Measurements from ENCODE around the gene PGA3. TPM values are rescaled to one million over a fixed set of nuclear protein-coding genes. Genes with fewer than 3 reads are reported as not detected.

The PGA3 gene
- total RNA-seq, 2 donors from 2014 or later = not detected

- H3K4me3 Mint-ChIP-seq = peak overlapping the region; percentile 72
- WGBS, 2 experiments (ENCODE audit: insufficient coverage in 1 of 2, insufficient read length in 1 of 2) = 91 to 93% methylated on average over 5 to 7 of the region's 8 CpGs
These were observed 41.0 kb upstream of the PGA3 start for GRCh38 chr11:61162092-61162941.

GRCh38 chr11:61163021-61163420 is 40.3 kb upstream of the PGA3 start:
- Mint-ChIP-seq H3K27ac (no peak overlapping the region), H3K36me3 (ENCODE audit: low read depth) (no peaks in the 10 kb centered on the region), H3K4me3 (no peak overlapping the region), H3K27me3 (ENCODE audit: insufficient read depth) (no peaks in the 10 kb centered on the region), H3K4me1 (peaks cover 45% of the 10 kb centered on the region), H3K9me3 (peaks cover 8% of the 10 kb centered on the region)
- 94 to 97% methylated on average over 4 of the region's 4 CpGs for WGBS, 2 experiments (ENCODE audit: insufficient coverage in 1 of 2, insufficient read length in 1 of 2)
- Histone ChIP-seq H3K4me3 (ENCODE audit: low read length) (no peak overlapping the region), H3K4me1 (ENCODE audit: control insufficient read depth, insufficient read depth, low read length) (peaks cover 2% of the 10 kb centered on the region), H3K27ac (ENCODE audit: low read depth, low read length) (no peak overlapping the region), H3K36me3 (ENCODE audit: control insufficient read depth, insufficient read depth, low read length) (no peaks in the 10 kb centered on the region), H3K9ac (ENCODE audit: extremely low read depth, low read length, poor library complexity, severe bottlenecking) (no peak overlapping the region), H3K27me3 (ENCODE audit: control insufficient read depth, insufficient read depth, low read length, poor library complexity, severe bottlenecking) (no peaks in the 10 kb centered on the region), H3K9me3 (ENCODE audit: control insufficient read depth, low read length) (no peaks in the 10 kb centered on the region)
- no peak for DNase-seq
- TF ChIP-seq CTCF (conservative IDR thresholded peaks at IDR 0.05) = no peak

More at GRCh38 chr11:61162092-61162941, 41.0 kb upstream of the PGA3 start:
- Mint-ChIP-seq H3K27me3 (ENCODE audit: insufficient read depth) (no peaks in the 10 kb centered on the region), H3K36me3 (ENCODE audit: low read depth) (peaks cover 4% of the 10 kb centered on the region), H3K27ac (peak overlapping the region; percentile 91), H3K9me3 (peaks cover 2% of the 10 kb centered on the region), H3K4me1 (peaks cover 52% of the 10 kb centered on the region)
- H3K27me3 ChIP-seq (ENCODE audit: control insufficient read depth, insufficient read depth, low read length, poor library complexity, severe bottlenecking) = no peaks in the 10 kb centered on the region
- H3K36me3 ChIP-seq (ENCODE audit: control insufficient read depth, insufficient read depth, low read length) = peaks cover 2% of the 10 kb centered on the region
- peaks cover 2% of the 10 kb centered on the region for H3K4me1 ChIP-seq (ENCODE audit: control insufficient read depth, insufficient read depth, low read length)
- peak overlapping the region; percentile 54 for H3K9ac ChIP-seq (ENCODE audit: extremely low read depth, low read length, poor library complexity, severe bottlenecking)
- DNase-seq = peak; percentile 76
- no peaks in the 10 kb centered on the region for H3K9me3 ChIP-seq (ENCODE audit: control insufficient read depth, low read length)
- peak overlapping the region; percentile 91 for H3K4me3 ChIP-seq (ENCODE audit: low read length)
- peak overlapping the region; percentile 83 for H3K27ac ChIP-seq (ENCODE audit: low read depth, low read length)
- no peak for TF ChIP-seq CTCF (conservative IDR thresholded peaks at IDR 0.05)

- H3K27ac Mint-ChIP-seq = peak overlapping the region; percentile 32
- no peak for DNase-seq
These were observed 39.4 kb upstream of the PGA3 start for GRCh38 chr11:61163714-61164605.

More at GRCh38 chr11:61163714-61164605, 39.4 kb upstream of the PGA3 start:
- no peak for TF ChIP-seq CTCF (conservative IDR thresholded peaks at IDR 0.05)
- Mint-ChIP-seq H3K4me1 (peaks cover 37% of the 10 kb centered on the region), H3K9me3 (peaks cover 12% of the 10 kb centered on the region), H3K27me3 (ENCODE audit: insufficient read depth) (peaks cover 2% of the 10 kb centered on the region), H3K4me3 (peak overlapping the region; percentile 1), H3K36me3 (ENCODE audit: low read depth) (no peaks in the 10 kb centered on the region)
- peak overlapping the region; percentile 63 for H3K9ac ChIP-seq (ENCODE audit: extremely low read depth, low read length, poor library complexity, severe bottlenecking)
- 79 to 92% methylated on average over 5 to 13 of the region's 13 CpGs for WGBS, 2 experiments (ENCODE audit: insufficient coverage in 1 of 2, insufficient read length in 1 of 2)
- no peak overlapping the region for H3K27ac ChIP-seq (ENCODE audit: low read depth, low read length)
- H3K36me3 ChIP-seq (ENCODE audit: control insufficient read depth, insufficient read depth, low read length) = no peaks in the 10 kb centered on the region
- H3K9me3 ChIP-seq (ENCODE audit: control insufficient read depth, low read length) = peaks cover 3% of the 10 kb centered on the region
- no peak overlapping the region for H3K4me3 ChIP-seq (ENCODE audit: low read length)
- no peaks in the 10 kb centered on the region for H3K27me3 ChIP-seq (ENCODE audit: control insufficient read depth, insufficient read depth, low read length, poor library complexity, severe bottlenecking)
- H3K4me1 ChIP-seq (ENCODE audit: control insufficient read depth, insufficient read depth, low read length) = peaks cover 2% of the 10 kb centered on the region

Measured in endodermal cell (in vitro differentiated cells).